Mesodermal cell (in vitro differentiated cells): Measurements from ENCODE around the gene DEGS2.
A peak's percentile ranks its signal among the peaks of the same experiment; 100 is the strongest.

Experiments used
- H3K27ac ChIP-seq: 2 replicates; pipeline ENCODE4 v1.7.0; 2013; ENCODE audit warnings: mild to moderate bottlenecking, low read depth, low read length, moderate library complexity; ENCODE audit not compliant: severe bottlenecking
- H3K36me3 ChIP-seq: 2 replicates; pipeline ENCODE4 v1.7.1; 2013; ENCODE audit warnings: mild to moderate bottlenecking, low read length, moderate library complexity; ENCODE audit not compliant: control insufficient read depth, insufficient read depth
- H3K4me1 ChIP-seq: one replicate; pipeline ENCODE4 v1.7.1; 2013; ENCODE audit warnings: mild to moderate bottlenecking, low read length; ENCODE audit not compliant: insufficient read depth, control insufficient read depth, poor library complexity, severe bottlenecking
- H3K4me3 ChIP-seq: 2 replicates; pipeline ENCODE4 v1.7.0; 2013; ENCODE audit warnings: low read length, control low read depth, mild to moderate bottlenecking; ENCODE audit not compliant: insufficient read depth, poor library complexity, severe bottlenecking; ENCODE audit errors: extremely low read depth
- H3K9me3 ChIP-seq: 2 replicates; pipeline ENCODE4 v1.7.1; 2013; ENCODE audit warnings: mild to moderate bottlenecking, low read length, moderate library complexity; ENCODE audit not compliant: control insufficient read depth
- WGBS, 2 experiments: methylation state at CpG; one replicate each; pipeline ENCODE4 v1.1.5; 2013; ENCODE audit warnings: missing lambda C conversion rate in 2 of 2; ENCODE audit not compliant: insufficient coverage in 2 of 2; 5-methylcytosine and 5-hydroxymethylcytosine counted together

DEGS2 gene

GRCh38 chr14:100140452-100141078, 18.9 kb downstream of the DEGS2 start:
- H3K9me3 ChIP-seq = no peaks in the 10 kb centered on the region
- WGBS, 2 experiments = 29 to 35% methylated on average over 14 to 15 of the region's 16 CpGs
- no peaks in the 10 kb centered on the region for H3K4me1 ChIP-seq
- H3K4me3 ChIP-seq = no peak overlapping the region
- peaks cover 3% of the 10 kb centered on the region for H3K36me3 ChIP-seq
- H3K27ac ChIP-seq = peak overlapping the region; percentile 0

GRCh38 chr14:100138955-100139354, 20.5 kb downstream of the DEGS2 start:
- H3K36me3 ChIP-seq = peaks cover 11% of the 10 kb centered on the region
- no peak overlapping the region for H3K27ac ChIP-seq
- H3K4me1 ChIP-seq = no peaks in the 10 kb centered on the region
- 95 to 97% methylated on average over 13 of the region's 13 CpGs for WGBS, 2 experiments
- no peaks in the 10 kb centered on the region for H3K9me3 ChIP-seq
- no peak overlapping the region for H3K4me3 ChIP-seq

GRCh38 chr14:100138082-100138787, 21.2 kb downstream of the DEGS2 start:
- peaks cover 13% of the 10 kb centered on the region for H3K36me3 ChIP-seq
- 90% methylated on average over 4 to 6 of the region's 8 CpGs for WGBS, 2 experiments
- no peak overlapping the region for H3K4me3 ChIP-seq
- no peak overlapping the region for H3K27ac ChIP-seq
- H3K4me1 ChIP-seq = no peaks in the 10 kb centered on the region
- no peaks in the 10 kb centered on the region for H3K9me3 ChIP-seq

GRCh38 chr14:100137173-100137572, 22.3 kb downstream of the DEGS2 start:
- Histone ChIP-seq H3K9me3 (no peaks in the 10 kb centered on the region), H3K4me1 (no peaks in the 10 kb centered on the region), H3K36me3 (peaks cover 20% of the 10 kb centered on the region)

GRCh38 chr14:100135784-100136183, 23.7 kb downstream of the DEGS2 start:
- WGBS, 2 experiments = 86 to 100% methylated on average over 1 to 4 of the region's 5 CpGs
- H3K9me3 ChIP-seq = no peaks in the 10 kb centered on the region
- H3K4me3 ChIP-seq = no peak overlapping the region
- no peaks in the 10 kb centered on the region for H3K4me1 ChIP-seq
- H3K36me3 ChIP-seq = peaks cover 30% of the 10 kb centered on the region
- no peak overlapping the region for H3K27ac ChIP-seq

More at GRCh38 chr14:100137173-100137572, 22.3 kb downstream of the DEGS2 start:
- Histone ChIP-seq H3K4me3 (no peak overlapping the region), H3K27ac (no peak overlapping the region)
- WGBS, 2 experiments = 88 to 96% methylated on average over 7 to 8 of the region's 8 CpGs

GRCh38 chr14:100135073-100135472, 24.4 kb downstream of the DEGS2 start:
- 94 to 98% methylated on average over 8 to 9 of the region's 9 CpGs for WGBS, 2 experiments
- Histone ChIP-seq H3K9me3 (no peaks in the 10 kb centered on the region), H3K4me3 (no peak overlapping the region), H3K36me3 (peaks cover 30% of the 10 kb centered on the region), H3K4me1 (no peaks in the 10 kb centered on the region), H3K27ac (no peak overlapping the region)

GRCh38 chr14:100134586-100134985, 24.9 kb downstream of the DEGS2 start:
- no peaks in the 10 kb centered on the region for H3K4me1 ChIP-seq
- no peak overlapping the region for H3K27ac ChIP-seq
- H3K9me3 ChIP-seq = no peaks in the 10 kb centered on the region
- WGBS, 2 experiments = 92 to 98% methylated on average over 5 of the region's 8 CpGs
- H3K36me3 ChIP-seq = peaks cover 34% of the 10 kb centered on the region
- no peak overlapping the region for H3K4me3 ChIP-seq

- Histone ChIP-seq H3K4me3 (no peak overlapping the region), H3K27ac (no peak overlapping the region), H3K36me3 (peaks cover 41% of the 10 kb centered on the region), H3K9me3 (no peaks in the 10 kb centered on the region), H3K4me1 (no peaks in the 10 kb centered on the region)
- 94% methylated on average over 9 to 12 of the region's 12 CpGs for WGBS, 2 experiments
These were observed 26.4 kb downstream of the DEGS2 start for GRCh38 chr14:100132903-100133510.

- Histone ChIP-seq H3K27ac (no peak overlapping the region), H3K4me3 (no peak overlapping the region), H3K4me1 (no peaks in the 10 kb centered on the region), H3K9me3 (no peaks in the 10 kb centered on the region), H3K36me3 (peaks cover 44% of the 10 kb centered on the region)
- 88 to 89% methylated on average over 21 to 23 of the region's 25 CpGs for WGBS, 2 experiments
These were observed 27.1 kb downstream of the DEGS2 start for GRCh38 chr14:100132161-100132902.

- Histone ChIP-seq H3K9me3 (no peaks in the 10 kb centered on the region), H3K4me1 (no peaks in the 10 kb centered on the region), H3K27ac (no peak overlapping the region), H3K36me3 (peaks cover 50% of the 10 kb centered on the region), H3K4me3 (no peak overlapping the region)
- 78 to 89% methylated on average over 4 of the region's 6 CpGs for WGBS, 2 experiments
These were observed 28.3 kb downstream of the DEGS2 start for GRCh38 chr14:100131181-100131580.
